Cardiac septum (tissue), 1 donor: Measurements from ENCODE around the gene DAB1. TPM values are rescaled to one million over a fixed set of nuclear protein-coding genes. Genes with fewer than 3 reads are reported as not detected.
"Not testable (repeated sequence)": the region's sequence is repeated elsewhere in the genome, so short reads cannot be mapped to it uniquely, and the experiment has no call there.

Experiments
- DNase-seq: peaks from one replicate; pipeline ENCODE4 v3.0.0-alpha.2; 2020; ENCODE audit warnings: low spot score
- intact Hi-C: fragments of 100-400 bp; cut with DNase I; formaldehyde crosslinking; loops from one replicate; pipeline ENCODE4 v1.14.0; 2022
- total RNA-seq: library from RNA; stranded (reverse); fragmentation: NEBNext Ultra II Directional; extraction: Animal tissue kit (Norgen Biotek cat#: 25700); gene quantifications from one replicate; pipeline ENCODE4 v1.2.1, GENCODE V29; 2021
- donor health status: DM: no; HTN: no; CAD: no.

Gene DAB1
- total RNA-seq, 1 donor from 2014 or later, result 2.0 TPM

DNA sequence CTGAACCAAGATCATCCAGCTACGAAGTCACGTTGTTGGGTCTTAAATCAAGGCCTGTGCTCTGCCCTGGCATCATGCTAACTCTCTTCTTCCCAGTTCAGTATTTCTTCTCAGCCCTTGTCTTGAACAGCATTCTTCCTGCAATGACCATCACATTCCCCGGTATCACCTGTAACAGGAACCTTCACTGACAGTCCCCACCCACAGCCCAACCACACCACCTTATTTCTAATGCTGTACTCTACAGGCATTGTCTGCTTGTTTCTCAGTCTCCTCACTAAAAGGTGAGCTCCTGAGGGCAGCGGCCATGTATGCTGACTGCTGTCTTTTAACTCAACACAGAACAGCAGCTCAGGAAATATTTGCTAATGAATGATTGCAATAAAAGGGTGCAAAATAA is 54.0 kb downstream of the DAB1 start:
- no peak for DNase-seq
- intact Hi-C loops, result no loop called here

DNA sequence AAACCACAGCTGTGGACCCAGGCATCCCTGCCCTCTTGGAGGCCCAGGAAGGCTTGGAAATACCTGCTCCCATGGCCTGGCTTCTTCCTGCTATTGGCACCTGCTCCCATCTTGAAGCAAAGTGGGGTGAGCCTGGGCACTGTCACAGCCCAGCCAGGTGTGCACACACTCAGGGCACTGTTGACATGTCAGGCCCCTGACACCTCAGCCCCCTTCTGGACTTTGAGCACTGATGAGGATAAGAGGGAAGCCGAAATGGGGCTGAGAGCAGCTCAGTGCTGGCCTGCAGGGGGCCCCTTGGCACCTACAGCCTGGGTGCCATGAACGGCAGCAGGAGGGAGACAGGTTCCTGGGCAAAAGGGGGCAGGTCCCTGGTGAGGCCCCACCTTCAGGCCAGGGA is 55.9 kb downstream of the DAB1 start:
- intact Hi-C loops, result no loop called here
- no peak for DNase-seq

DNA sequence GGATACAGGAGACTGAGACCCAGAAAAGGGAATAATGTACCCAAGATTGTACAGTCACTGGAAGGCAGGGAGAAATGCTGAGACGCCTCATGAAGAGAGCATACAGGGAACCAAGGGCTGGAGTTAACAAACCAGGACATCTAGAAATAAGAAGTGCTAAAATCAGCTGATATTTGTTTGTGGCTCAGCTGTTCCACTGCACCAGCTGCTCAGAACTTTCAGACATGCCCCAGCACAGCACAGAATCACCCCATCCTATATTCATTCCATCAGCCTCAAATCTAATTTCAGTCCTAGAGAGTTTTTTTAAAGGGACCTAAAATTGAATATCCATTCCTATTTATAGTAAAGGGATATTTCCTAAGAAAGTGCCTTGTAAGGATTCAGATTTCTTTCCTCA is 60.2 kb downstream of the DAB1 start:
- no peak for DNase-seq
- intact Hi-C loops, result no loop called here

DNA sequence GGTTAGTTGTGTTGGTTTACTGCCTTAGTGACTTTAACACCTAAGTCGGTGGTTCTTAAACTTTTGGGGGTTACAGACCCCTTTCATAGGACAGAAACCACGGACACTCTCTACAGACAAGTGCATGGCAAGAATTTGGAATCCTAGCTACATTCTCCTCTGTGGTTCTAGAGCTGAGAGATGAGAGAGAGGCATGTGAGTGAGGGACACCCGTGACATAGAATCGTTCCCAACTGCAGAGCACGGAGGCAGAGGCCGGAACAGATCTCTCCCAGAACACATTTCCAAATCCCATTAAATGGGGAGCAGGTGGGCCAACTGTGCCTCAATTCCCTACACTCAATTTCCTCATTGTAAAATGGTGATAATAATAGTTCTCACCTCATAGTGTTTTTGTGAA is 60.7 kb downstream of the DAB1 start:
- no peak for DNase-seq
- intact Hi-C loops, result no loop called here

DNA sequence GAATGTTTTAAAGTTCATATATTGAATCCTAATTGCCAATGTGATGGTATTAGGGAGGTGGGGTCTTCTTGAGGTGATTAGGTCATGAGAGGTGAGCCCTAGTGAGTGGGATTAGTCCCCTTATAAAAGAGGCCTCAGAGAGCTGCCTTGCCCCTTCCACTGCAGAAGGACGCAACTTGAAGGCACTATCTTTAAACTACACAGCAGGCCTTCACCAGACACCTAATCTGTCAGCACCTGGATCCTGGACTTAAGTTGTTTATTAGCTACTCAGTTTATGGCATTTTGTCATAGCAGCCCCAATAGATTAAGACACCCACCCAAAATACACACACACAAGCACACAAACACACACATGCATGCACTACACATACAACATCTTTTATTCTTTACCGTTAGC is 61.4 kb downstream of the DAB1 start:
- intact Hi-C loops, result no loop called here
- DNase-seq, result no peak

DNA sequence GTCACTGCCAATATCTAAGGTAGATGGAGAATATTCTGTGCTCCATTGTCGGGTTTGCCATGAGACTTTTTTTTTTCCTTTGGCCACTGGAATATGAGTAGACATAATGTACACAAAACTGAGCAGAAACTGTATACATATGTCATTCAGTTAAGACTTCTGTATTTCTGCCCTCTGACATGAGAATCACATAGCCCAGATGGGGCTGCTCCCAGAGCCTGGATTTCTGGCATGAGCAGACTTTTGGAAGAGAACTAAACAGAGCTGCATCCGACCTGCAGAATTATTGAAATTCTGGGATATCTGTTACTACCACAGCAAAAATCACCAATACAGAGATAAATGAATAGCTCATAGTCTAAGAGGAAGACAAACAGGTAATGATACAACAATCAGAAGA is 62.3 kb downstream of the DAB1 start:
- DNase-seq, result no peak

DNA sequence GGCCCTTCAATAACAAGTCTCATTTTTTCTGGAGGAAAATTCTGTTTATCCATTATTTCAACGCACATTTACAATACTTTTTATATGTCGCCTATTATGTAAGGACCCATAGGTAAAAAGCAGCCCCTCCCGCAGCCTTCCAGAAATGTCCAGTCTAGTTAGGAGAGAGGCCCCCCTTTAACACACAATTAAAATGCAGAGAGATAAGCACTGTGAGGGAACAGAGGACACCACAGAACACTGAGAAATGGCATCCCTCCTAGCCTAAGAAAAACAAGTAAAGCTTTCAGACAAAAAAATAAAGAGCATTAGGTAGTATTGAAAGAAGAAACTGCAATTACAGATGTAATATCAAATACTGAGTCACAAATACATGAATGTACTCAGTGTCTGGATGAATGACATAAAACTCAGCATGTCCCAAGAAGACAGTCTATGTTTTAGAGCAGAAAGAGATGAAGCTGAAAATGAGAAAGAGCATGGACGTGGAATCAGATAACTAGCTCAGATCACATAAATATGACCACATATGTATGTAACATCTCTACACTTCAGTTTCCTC is 62.9 kb downstream of the DAB1 start:
- intact Hi-C loops, result no loop called here
- DNase-seq, result no peak

More for the DNA sequence above, 62.3 kb downstream of the DAB1 start:
- intact Hi-C loops, result no loop called here

DNA sequence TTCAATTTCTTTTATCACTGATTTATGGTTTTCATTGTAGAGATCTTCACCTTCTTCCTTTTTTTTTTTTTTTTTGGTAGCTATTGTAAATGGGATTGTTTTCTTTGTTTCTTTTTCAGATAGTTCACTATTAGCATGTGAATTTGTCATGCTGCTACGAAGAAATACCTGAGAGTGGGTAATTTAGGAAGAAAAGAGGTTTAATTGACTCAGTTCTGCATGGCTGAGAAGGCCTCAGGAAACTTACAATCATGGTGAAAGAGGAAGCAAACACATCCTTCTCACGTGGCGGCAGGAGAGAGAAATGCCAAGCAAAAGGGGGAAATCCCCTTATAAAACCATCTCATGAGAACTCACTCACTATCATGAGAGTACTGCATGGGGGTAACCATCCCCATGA is 66.4 kb downstream of the DAB1 start:
- intact Hi-C loops, result no loop called here

DNA sequence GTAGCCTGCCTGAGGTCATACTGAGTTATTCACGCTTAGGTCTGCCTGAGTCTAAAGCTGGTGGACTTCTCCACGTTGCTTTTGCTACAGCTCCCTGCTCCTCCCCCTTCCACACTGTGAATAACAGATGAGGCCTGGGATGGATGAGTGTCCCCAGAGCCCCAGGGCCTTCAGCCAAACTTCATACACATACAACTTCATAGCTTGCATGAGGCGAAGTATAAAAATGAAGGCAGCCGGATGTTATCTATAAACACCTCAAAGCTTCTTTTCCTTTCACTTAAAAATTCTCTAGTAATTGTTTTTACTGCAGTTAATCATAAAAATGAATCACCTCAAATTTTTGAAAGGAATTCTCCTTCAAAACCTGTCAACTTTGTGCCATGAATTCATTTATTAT is 70.2 kb downstream of the DAB1 start:
- DNase-seq, result no peak
- intact Hi-C loops, result no loop called here

More for the DNA sequence above, 66.4 kb downstream of the DAB1 start:
- no peak for DNase-seq

DNA sequence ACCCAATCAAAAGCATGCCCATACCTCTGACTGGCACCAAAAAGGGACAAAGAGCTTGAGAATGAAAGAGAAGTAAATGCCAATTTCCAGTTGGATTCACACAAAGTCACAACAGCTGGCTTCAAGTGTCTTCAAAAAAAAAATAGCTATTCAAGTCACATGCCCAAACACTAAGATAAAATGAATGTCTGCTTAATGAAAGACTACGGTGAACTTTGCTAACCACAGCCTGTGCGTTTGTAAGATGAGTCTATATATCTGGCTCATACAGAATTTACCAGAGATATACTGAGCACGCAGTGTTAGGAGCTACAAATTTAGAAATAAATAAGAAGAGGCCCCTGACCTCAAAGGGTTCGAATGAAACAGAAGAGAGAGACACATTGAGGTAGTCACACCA is 73.2 kb downstream of the DAB1 start:
- intact Hi-C loops, result no loop called here
- DNase-seq, result no peak

DNA sequence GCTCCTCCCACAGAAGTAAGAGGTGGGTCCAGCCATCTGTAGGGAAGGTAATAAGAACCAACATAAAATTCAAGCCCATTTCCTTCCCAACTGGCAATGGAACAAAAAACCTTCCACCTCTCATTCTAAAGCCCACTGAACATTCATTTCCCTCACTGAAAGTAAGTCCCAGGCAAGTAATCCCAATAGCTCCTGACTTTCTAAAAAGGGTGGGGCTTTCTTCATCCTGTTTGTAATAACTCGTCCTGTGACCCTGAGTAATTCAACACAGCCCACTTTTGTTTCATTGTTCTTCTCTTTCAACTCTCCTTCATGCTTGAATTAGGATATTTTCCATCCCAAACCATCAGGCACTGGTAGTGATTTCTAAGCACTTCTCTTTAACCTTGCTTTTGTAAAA is 74.9 kb downstream of the DAB1 start:
- no peak for DNase-seq
- intact Hi-C loops, result no loop called here

DNA sequence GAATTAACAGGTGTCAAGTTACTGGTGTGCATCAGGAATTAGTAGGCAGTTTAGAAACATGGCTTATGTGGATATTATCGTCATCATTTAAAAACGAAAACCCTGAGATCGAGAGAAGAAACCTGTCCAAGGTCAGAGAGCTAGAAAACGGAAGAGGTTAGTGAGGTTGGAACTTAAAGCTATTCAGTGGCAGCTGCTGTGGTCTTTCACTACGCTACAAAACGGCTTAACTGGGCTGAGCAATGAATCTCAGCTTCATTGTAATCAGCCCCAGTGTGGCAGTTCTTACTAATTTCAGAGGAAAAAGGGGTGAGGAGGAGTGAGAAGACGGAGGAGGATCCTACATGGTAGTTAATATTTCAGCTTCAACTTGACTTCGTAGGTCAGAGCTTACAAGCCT is 77.9 kb downstream of the DAB1 start:
- DNase-seq, result no peak
- intact Hi-C loops, result no loop called here

DNA sequence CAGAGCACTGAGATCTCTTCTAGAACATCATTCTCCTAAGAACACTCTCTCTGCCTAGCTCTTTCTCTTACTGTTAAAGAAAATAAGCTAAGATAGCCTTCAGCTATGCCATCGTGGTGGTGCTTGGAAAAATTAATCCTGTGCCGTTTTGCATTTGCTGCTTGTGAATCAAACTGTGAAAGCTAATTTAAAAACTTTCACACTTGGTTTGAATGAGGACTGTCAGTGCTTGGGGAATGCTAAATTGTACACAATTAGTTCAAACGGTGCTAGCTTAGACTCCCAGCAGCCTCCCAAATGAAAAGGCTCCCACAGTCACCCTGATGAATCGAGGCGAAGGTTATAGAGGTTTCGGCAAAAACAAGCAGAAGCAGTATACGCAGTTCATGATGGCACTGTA is 79.6 kb downstream of the DAB1 start:
- DNase-seq, result no peak
- intact Hi-C loops, result loop anchor here (5.0 kb wide), 1 partner anchor 512 kb away; no protein-coding TSS in a partner anchor

DNA sequence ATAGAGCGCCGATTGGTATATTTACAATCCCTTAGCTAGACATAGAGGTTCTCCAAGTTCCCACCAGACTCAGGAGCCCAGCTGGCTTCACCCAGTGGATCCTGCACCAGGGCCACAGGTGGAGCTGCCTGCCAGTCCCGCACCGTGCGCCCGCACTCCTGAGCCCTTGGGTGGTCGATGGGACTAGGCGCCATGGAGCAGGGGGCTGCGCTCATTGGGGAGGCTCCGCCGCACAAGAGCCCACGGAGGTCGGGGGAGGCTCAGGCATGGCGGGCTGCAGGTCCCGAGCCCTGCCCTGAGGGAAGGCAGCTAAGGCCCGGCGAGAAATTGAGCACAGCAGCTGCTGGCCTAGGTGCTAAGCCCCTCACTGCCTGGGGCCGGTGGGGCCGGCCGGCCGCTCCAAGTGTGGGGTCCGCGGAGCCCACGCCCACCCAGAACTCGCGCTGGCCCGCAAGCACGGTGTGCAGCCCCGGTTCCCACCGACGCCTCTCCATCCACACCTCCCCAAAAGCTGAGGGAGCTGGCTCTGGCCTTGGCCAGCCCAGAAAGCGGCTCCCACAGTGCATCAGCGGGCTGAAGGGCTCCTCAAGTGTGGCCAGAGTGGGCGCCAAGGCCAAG is 80.5 kb downstream of the DAB1 start:
- DNase-seq, result not testable (repeated sequence)
- intact Hi-C loops, result loop anchor here (5.0 kb wide), 1 partner anchor 511 kb away; no protein-coding TSS in a partner anchor

DNA sequence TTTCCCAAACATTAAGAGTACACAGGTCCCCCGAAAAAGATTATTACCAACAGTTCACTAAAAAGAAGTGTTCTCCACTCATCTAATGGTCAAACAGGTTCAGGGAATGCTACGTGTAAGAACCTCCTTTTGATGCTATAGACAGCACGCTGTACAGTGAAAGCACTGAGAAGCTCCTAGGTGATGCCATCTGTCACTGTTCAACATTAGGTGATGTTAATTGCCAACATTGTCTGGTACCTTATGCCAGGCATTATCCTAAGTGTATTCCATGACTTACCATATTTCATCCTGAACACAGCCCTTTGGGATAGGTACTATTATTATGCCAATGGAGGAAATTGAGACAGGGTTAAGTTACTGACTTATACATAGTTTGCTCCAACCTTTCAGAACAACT is 82.1 kb downstream of the DAB1 start:
- intact Hi-C loops, result loop anchor here (5.0 kb wide), 1 partner anchor 509 kb away; no protein-coding TSS in a partner anchor

DNA sequence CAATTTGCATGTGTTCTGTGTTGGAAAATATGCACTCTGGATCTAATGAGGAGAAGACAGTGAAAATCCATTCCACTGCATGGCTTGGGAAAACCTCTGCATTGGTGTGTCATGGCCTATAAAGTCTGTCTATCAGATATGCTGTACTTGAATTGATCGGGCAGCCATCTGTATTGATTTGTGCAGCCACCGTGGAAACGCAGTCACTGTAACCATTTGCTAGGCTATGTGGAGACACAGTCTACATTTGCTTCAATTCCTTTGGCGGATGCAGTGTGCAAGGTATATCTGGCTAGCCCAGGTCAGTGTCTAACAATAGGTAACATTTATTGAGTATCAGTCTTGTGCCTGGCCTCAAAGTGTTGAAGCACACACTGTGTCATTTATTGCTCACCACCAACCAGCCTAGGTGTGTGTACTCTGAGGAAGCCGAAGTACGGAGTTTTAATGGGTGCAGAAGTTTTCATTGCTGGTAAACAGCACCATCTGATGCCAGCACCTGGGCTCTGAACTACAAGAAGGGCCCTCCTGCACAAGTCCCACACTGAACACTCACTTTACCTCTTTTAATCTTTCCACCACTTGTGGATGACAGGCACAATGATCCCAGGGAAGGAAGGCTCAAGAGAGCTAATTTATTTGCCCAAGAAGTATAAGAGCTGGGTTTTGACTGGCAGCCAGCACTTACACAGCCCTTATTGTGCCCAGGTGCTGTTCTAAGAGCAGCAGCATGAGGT is 83.4 kb downstream of the DAB1 start:
- DNase-seq, result no peak

More for the DNA sequence above, 82.1 kb downstream of the DAB1 start:
- no peak for DNase-seq

DNA sequence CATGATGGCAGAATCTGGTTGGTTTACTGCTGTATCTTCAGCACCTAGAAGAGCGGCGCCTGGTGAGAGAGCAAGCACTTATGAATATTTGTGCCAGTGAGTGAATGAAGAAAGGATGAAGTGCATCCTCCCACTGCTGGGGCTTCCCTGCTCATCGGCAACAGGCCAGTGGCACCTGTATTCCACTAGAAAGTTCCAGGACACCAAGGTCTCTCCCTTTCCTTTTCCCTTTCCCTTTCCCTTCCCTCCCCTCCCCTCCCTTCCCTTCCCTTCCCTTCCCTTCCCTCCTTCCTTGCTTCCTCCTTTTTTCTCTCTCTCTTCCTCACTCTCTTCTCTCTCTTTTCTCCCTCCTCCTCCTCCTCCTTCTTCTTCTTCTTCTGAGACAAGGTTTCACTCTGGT is 86.2 kb downstream of the DAB1 start:
- intact Hi-C loops, result no loop called here
- no peak for DNase-seq

More for the DNA sequence above, 83.4 kb downstream of the DAB1 start:
- intact Hi-C loops, result loop anchor here (5.0 kb wide), 1 partner anchor 508 kb away; no protein-coding TSS in a partner anchor

DNA sequence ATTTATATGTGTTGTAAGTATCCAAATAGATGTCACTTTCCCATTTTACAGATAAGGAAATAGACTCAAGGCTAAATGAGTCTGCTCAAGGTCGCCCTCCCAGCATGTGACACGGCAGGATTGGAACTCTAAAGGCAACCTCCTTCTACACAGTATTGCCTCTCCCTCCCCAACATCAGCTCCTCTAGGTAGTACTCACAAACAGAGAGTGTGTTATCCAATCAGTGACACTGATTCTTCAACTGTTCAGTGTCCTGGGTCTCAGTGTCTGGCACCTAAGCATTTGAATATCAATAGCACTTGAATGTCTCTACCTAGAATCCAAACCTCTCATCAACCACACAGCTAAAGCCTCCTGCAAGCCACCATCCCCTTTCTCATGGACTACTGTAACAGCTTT is 87.1 kb downstream of the DAB1 start:
- intact Hi-C loops, result no loop called here

DNA sequence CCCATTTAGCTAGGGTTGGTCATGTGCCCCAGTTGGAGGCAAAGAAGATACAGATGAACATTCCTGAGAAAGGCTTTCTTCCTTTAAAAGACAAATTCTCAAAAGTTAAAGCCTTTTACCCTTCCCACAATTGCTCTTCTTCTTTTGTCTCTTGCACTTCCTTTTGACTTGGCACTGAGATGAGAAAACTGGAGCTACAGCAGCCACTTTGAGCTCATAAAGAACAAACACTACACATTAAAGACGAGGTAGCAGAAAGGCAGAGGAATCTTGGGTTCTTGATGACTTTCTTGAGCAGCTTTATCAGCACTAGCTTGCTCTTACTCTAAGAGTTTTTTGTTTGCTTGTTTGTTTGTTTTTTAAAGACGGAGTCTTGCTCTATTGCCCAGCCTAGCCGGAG is 92.2 kb downstream of the DAB1 start:
- intact Hi-C loops, result no loop called here
- DNase-seq, result no peak

More for the DNA sequence above, 87.1 kb downstream of the DAB1 start:
- DNase-seq, result no peak

DNA sequence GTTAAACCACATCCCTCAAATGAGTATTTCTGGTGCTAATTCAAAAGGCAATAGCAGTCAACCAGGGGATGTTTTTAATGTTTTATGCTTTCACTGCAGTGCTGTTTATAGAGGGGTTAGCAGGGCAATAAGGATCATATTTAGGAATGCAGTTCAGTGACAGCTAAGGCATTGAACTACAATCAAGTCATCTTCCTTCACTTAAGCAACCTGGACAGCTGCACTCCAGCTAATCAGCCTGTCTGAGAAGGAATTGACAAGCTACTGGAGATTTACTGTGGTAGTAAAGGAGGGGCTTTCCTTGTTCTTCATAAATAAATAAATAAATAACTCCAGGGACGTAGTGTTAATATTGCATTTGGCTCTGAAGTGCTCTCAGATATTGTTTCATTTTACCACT is 93.9 kb downstream of the DAB1 start:
- intact Hi-C loops, result loop anchor here (10.0 kb wide), 1 partner anchor 275 kb away; no protein-coding TSS in a partner anchor
- DNase-seq, result no peak
